Endodermal cell (in vitro differentiated cells): ENCODE results near the gene MYO16. TPM values are rescaled to one million over a fixed set of nuclear protein-coding genes. Genes with fewer than 3 reads are reported as not detected.
A peak's percentile ranks its signal among the peaks of the same experiment; 100 is the strongest.

ENCODE experiments used
- DNase-seq: peaks from one replicate; pipeline ENCODE4 v3.0.0-alpha.2; 2017
- H3K27ac ChIP-seq: 2 replicates; pipeline ENCODE4 v1.5.1; 2013; ENCODE audit warnings: mild to moderate bottlenecking, low read depth, low read length, moderate library complexity
- H3K27me3 ChIP-seq: 2 replicates; pipeline ENCODE4 v1.6.1; 2013; ENCODE audit warnings: mild to moderate bottlenecking, low read length, moderate library complexity; ENCODE audit not compliant: insufficient read depth, control insufficient read depth, poor library complexity, severe bottlenecking
- H3K36me3 ChIP-seq: 2 replicates; pipeline ENCODE4 v1.7.0; 2013; ENCODE audit warnings: mild to moderate bottlenecking, low read length, moderate library complexity; ENCODE audit not compliant: control insufficient read depth, insufficient read depth
- H3K4me1 ChIP-seq: one replicate; pipeline ENCODE4 v1.7.0; 2013; ENCODE audit warnings: low read length; ENCODE audit not compliant: control insufficient read depth, insufficient read depth
- H3K4me3 ChIP-seq: 2 replicates; pipeline ENCODE4 v1.5.1; 2013; ENCODE audit warnings: mild to moderate bottlenecking, low read length, moderate library complexity
- H3K9ac ChIP-seq: 2 replicates; pipeline ENCODE4 v1.6.1; 2013; ENCODE audit warnings: mild to moderate bottlenecking, low read length, moderate library complexity; ENCODE audit not compliant: poor library complexity, severe bottlenecking; ENCODE audit errors: extremely low read depth
- H3K9me3 ChIP-seq: 2 replicates; pipeline ENCODE4 v1.6.1; 2013; ENCODE audit warnings: mild to moderate bottlenecking, low read length, moderate library complexity; ENCODE audit not compliant: control insufficient read depth
- H3K27ac Mint-ChIP-seq: 2 replicates; pipeline ENCODE4 v1.8.0; 2020; ENCODE audit warnings: mixed read lengths
- H3K27me3 Mint-ChIP-seq: 2 replicates; pipeline ENCODE4 v1.8.0; 2021; ENCODE audit warnings: mild to moderate bottlenecking, mixed read lengths; ENCODE audit not compliant: insufficient read depth
- H3K36me3 Mint-ChIP-seq: 2 replicates; pipeline ENCODE4 v1.8.0; 2020; ENCODE audit warnings: low read depth, mixed read lengths
- H3K4me1 Mint-ChIP-seq: 2 replicates; pipeline ENCODE4 v1.8.0; 2020; ENCODE audit warnings: mixed read lengths
- H3K4me3 Mint-ChIP-seq: 2 replicates; pipeline ENCODE4 v1.8.0; 2020; ENCODE audit warnings: mild to moderate bottlenecking, moderate library complexity, mixed read lengths
- H3K9me3 Mint-ChIP-seq: 2 replicates; pipeline ENCODE4 v1.8.0; 2020; ENCODE audit warnings: mild to moderate bottlenecking, mixed read lengths
- WGBS, 2 experiments: methylation state at CpG; one replicate each; pipeline versions ENCODE4 v1.1.5 to v1.1.7; 2013; ENCODE audit warnings: missing lambda C conversion rate in 2 of 2, mixed read lengths in 1 of 2; ENCODE audit not compliant: insufficient coverage in 1 of 2, insufficient read length in 1 of 2; 5-methylcytosine and 5-hydroxymethylcytosine counted together
- total RNA-seq, 2 donors: library from RNA; stranded (reverse); fragmentation: NEBNext Ultra II Directional in 1 of 2; extraction: Animal tissue kit (Norgen Biotek cat#: 25700) in 1 of 2; gene quantifications; 2 replicates in 1 of 2; 3 replicates in 1 of 2; pipeline ENCODE4 v1.2.1, GENCODE V29; 2021
- TF ChIP-seq, protein P1 (sequence below): fragments of 200-600 bp; sonication (generic); conservative IDR thresholded peaks from 2 replicates; pipeline ENCODE4 v1.5.0; 2021; ENCODE audit warnings: antibody characterized with exemption, mild to moderate bottlenecking

The MYO16 gene
- total RNA-seq, 2 donors from 2014 or later, result 0.70 to 1.2 TPM

DNA sequence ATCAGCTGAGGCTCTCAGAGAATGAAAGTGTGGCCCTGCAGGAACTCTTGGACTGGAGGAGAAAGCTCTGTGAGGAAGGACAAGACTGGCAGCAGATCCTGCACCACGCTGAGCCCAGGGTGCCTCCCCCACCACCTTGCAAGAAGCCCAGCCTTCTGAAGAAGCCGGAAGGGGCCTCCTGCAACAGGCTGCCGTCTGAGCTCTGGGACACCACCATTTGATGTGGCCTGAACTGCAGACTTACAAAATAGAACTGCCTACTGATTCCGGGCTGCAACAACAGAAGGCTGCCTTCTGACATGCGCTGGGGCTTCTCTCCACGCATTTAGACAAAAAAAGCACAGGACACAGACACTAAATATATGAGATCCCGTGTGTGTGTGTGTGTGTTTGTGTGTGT lies 577.2 kb downstream of the MYO16 start:
- no peak for DNase-seq
- Histone ChIP-seq H3K27ac (no peak overlapping the region), H3K36me3 (no peaks in the 10 kb centered on the region), H3K4me3 (no peak overlapping the region), H3K27me3 (no peaks in the 10 kb centered on the region), H3K9me3 (no peaks in the 10 kb centered on the region), H3K4me1 (peaks cover 7% of the 10 kb centered on the region), H3K9ac (no peak overlapping the region)
- Mint-ChIP-seq H3K36me3 (no peaks in the 10 kb centered on the region), H3K4me1 (peaks cover 24% of the 10 kb centered on the region), H3K27ac (no peak overlapping the region), H3K27me3 (no peaks in the 10 kb centered on the region), H3K9me3 (no peaks in the 10 kb centered on the region), H3K4me3 (no peak overlapping the region)
- TF ChIP-seq, protein P1, sequence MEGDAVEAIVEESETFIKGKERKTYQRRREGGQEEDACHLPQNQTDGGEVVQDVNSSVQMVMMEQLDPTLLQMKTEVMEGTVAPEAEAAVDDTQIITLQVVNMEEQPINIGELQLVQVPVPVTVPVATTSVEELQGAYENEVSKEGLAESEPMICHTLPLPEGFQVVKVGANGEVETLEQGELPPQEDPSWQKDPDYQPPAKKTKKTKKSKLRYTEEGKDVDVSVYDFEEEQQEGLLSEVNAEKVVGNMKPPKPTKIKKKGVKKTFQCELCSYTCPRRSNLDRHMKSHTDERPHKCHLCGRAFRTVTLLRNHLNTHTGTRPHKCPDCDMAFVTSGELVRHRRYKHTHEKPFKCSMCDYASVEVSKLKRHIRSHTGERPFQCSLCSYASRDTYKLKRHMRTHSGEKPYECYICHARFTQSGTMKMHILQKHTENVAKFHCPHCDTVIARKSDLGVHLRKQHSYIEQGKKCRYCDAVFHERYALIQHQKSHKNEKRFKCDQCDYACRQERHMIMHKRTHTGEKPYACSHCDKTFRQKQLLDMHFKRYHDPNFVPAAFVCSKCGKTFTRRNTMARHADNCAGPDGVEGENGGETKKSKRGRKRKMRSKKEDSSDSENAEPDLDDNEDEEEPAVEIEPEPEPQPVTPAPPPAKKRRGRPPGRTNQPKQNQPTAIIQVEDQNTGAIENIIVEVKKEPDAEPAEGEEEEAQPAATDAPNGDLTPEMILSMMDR, result no peak
- WGBS, 2 experiments, result 87 to 93% methylated on average over 3 to 7 of the region's 7 CpGs

DNA sequence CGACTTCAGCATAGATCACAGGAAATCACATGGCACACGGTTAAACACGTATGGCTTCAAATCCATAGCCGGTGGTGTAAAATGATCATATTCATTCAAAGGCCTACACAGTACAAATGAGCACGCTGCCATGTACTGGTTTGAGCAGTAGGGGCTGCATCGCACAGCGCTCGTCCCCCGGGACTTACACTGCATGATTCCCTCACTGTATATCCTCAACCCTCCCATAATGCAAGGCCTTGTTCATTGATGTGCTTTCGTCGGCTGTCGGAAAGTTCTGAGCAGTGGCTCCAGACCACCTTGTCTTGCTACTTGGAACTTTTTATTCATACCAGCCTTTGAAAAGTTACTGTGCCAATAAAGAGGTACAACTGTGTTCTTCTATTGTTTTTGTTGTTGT lies 578.2 kb downstream of the MYO16 start:
- Histone ChIP-seq H3K9me3 (no peaks in the 10 kb centered on the region), H3K27me3 (no peaks in the 10 kb centered on the region), H3K36me3 (no peaks in the 10 kb centered on the region), H3K4me1 (peaks cover 12% of the 10 kb centered on the region), H3K27ac (no peak overlapping the region), H3K4me3 (no peak overlapping the region), H3K9ac (no peak overlapping the region)
- Mint-ChIP-seq H3K27ac (no peak overlapping the region), H3K36me3 (no peaks in the 10 kb centered on the region), H3K27me3 (no peaks in the 10 kb centered on the region), H3K9me3 (no peaks in the 10 kb centered on the region), H3K4me1 (peaks cover 25% of the 10 kb centered on the region), H3K4me3 (no peak overlapping the region)
- no peak for DNase-seq
- 94% methylated on average over 12 of the region's 12 CpGs for WGBS, 2 experiments
- TF ChIP-seq, protein P1, result peak; percentile 43

DNA sequence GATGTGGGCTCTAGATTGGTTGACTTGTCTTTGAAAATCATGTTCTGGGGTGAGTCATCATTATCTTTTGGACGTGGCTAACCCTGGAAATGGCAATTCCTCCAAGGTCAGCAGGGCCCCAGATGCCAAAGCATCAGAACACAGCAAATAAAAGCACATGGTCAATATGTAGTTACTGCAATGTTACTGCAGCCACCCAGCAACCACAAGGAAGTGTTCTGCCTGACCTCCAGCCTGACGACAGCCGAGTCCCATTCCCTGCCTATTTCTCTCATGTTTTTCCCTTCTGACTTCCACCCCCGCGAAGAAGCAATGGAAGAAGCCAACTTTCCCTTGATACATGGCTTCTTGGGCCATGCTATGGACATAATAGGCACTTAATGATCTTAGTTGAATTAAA lies 579.1 kb downstream of the MYO16 start:
- Histone ChIP-seq H3K9ac (no peak overlapping the region), H3K9me3 (no peaks in the 10 kb centered on the region), H3K36me3 (no peaks in the 10 kb centered on the region), H3K27me3 (no peaks in the 10 kb centered on the region), H3K27ac (no peak overlapping the region), H3K4me1 (peaks cover 12% of the 10 kb centered on the region), H3K4me3 (no peak overlapping the region)
- Mint-ChIP-seq H3K4me3 (no peak overlapping the region), H3K36me3 (no peaks in the 10 kb centered on the region), H3K27me3 (no peaks in the 10 kb centered on the region), H3K4me1 (peaks cover 19% of the 10 kb centered on the region), H3K9me3 (no peaks in the 10 kb centered on the region), H3K27ac (no peak overlapping the region)
- 94 to 100% methylated on average over 1 to 5 of the region's 5 CpGs for WGBS, 2 experiments
- TF ChIP-seq, protein P1, result no peak
- DNase-seq, result no peak
